ENCODE measurements around the gene EIF4B. TPM values are rescaled to one million over a fixed set of nuclear protein-coding genes. Genes with fewer than 3 reads are reported as not detected.

The EIF4B gene
- total RNA-seq, 4 donors from 2014 or later = 404 to 559 (median 485) TPM

- Histone ChIP-seq H3K36me3 (peaks cover 34% of the 10 kb centered on the region), H3K4me3 (peak overlapping the region; percentile 74), H3K9me3 (no peaks in the 10 kb centered on the region), H3K27ac (peak overlapping the region; percentile 99), H3K4me1 (peaks cover 55% of the 10 kb centered on the region), H3K27me3 (no peaks in the 10 kb centered on the region)
- 6% methylated on average over 19 of the region's 48 CpGs for WGBS
- TF ChIP-seq EP300 (IDR thresholded peaks at IDR 0.05) (no peak), CTCF (IDR thresholded peaks at IDR 0.05) (no peak), POLR2AphosphoS5 (IDR thresholded peaks at IDR 0.05) (peak in 1 of 3 donors; percentile 73)
- peak; percentile 95 to 97 for DNase-seq (ENCODE audit: low spot score in 2 of 2)
Measured at GRCh38 chr12:53054112-53054878, 48.0 kb downstream of the EIF4B start.

GRCh38 chr12:53055471-53056266, 49.4 kb downstream of the EIF4B start:
- peak overlapping the region; percentile 99 for H3K27ac ChIP-seq

GRCh38 chr12:53056296-53056695, 50.0 kb downstream of the EIF4B start:
- no peak for TF ChIP-seq CTCF (IDR thresholded peaks at IDR 0.05)
- no peak for TF ChIP-seq POLR2A (IDR thresholded peaks at IDR 0.05)
- TF ChIP-seq POLR2AphosphoS5 (IDR thresholded peaks at IDR 0.05) = no peak
- no peak for TF ChIP-seq EP300 (IDR thresholded peaks at IDR 0.05)
- Histone ChIP-seq H3K36me3 (peaks cover 53% of the 10 kb centered on the region), H3K4me1 (peaks cover 63% of the 10 kb centered on the region), H3K27ac (no peak overlapping the region), H3K27me3 (no peaks in the 10 kb centered on the region), H3K4me3 (no peak overlapping the region), H3K9me3 (no peaks in the 10 kb centered on the region)
- 76% methylated on average over 5 of the region's 5 CpGs for WGBS
- peak in 1 of 2 donors; percentile 50 for DNase-seq (ENCODE audit: low spot score in 2 of 2)

More at GRCh38 chr12:53055471-53056266, 49.4 kb downstream of the EIF4B start:
- TF ChIP-seq CTCF (IDR thresholded peaks at IDR 0.05) (no peak), EP300 (IDR thresholded peaks at IDR 0.05) (no peak), POLR2AphosphoS5 (IDR thresholded peaks at IDR 0.05) (no peak), POLR2A (IDR thresholded peaks at IDR 0.05) (no peak)
- 75% methylated on average over 15 of the region's 15 CpGs for WGBS
- H3K4me3 ChIP-seq = no peak overlapping the region
- no peaks in the 10 kb centered on the region for H3K9me3 ChIP-seq
- H3K36me3 ChIP-seq = peaks cover 48% of the 10 kb centered on the region
- no peaks in the 10 kb centered on the region for H3K27me3 ChIP-seq
- DNase-seq (ENCODE audit: low spot score in 2 of 2) = peak in 1 of 2 donors; percentile 70
- peaks cover 59% of the 10 kb centered on the region for H3K4me1 ChIP-seq

- Histone ChIP-seq H3K4me1 (peaks cover 63% of the 10 kb centered on the region), H3K27ac (no peak overlapping the region), H3K36me3 (peaks cover 59% of the 10 kb centered on the region), H3K4me3 (no peak overlapping the region), H3K9me3 (no peaks in the 10 kb centered on the region), H3K27me3 (no peaks in the 10 kb centered on the region)
- DNase-seq (ENCODE audit: low spot score in 2 of 2) = peak in 1 of 2 donors; percentile 37
- 92% methylated on average over 7 of the region's 7 CpGs for WGBS
- no peak for TF ChIP-seq CTCF (IDR thresholded peaks at IDR 0.05)
- no peak for TF ChIP-seq EP300 (IDR thresholded peaks at IDR 0.05)
- TF ChIP-seq POLR2AphosphoS5 (IDR thresholded peaks at IDR 0.05) = no peak
- no peak for TF ChIP-seq POLR2A (IDR thresholded peaks at IDR 0.05)
Measured at GRCh38 chr12:53056901-53057300, 50.6 kb downstream of the EIF4B start.

All from suprapubic skin (tissue), 4 donors.